ENCODE results near the gene LCA5L.

The LCA5L gene

DNA sequence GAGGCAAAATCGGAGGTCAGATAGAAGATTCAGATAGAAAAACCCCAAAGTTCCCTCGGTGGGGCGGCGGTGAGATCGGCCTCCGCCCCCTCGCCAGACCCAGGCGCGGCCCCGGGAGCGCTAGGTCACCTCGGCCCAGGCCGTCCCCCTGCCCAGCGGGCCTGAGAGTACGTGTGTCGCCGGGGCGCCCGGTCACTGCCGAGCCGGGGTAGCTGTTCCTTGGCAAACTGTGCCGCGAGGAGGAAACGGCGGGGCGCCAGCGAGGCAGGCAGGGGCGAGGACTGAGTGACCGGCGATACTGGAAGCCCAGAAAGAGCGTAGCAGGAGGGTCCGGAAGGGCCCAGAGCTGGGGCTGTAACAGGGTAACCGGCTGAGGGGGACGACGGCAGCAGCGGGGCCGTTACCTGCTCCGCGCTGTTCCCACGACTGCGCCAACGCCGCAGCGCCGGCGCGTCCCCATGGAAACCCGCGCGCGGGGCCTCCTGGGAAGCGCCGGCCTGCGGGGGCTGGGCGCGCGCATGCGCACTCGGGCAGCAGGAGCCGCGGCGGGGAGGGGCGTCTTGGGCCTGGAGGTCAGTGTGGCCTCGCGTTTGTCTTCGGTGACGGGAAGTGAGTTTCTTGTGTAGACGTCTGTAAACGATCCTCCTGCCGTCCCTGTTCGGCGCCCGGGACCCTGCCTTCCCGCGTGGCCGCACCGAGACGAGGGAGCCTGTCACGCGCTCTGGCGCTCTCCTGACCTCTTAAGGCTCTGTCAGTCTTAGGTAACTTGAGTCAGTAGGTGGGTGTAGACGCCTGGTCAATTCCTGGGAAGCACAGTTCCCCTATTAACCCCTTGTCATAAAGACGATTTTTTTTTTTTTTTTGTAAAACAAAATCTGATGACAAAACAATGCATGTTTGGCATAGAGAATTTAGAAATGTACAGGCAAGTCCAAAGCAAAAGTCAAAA lies at the start of gene LCA5L:
Gene LCA5L (minus strand): TSS at position 458 of the 949 bp plus-strand sequence. CDS start 17,285 bp downstream, outside the sequence.
- DNase-seq (ENCODE audit: low read depth), result peak; percentile 85

DNA sequence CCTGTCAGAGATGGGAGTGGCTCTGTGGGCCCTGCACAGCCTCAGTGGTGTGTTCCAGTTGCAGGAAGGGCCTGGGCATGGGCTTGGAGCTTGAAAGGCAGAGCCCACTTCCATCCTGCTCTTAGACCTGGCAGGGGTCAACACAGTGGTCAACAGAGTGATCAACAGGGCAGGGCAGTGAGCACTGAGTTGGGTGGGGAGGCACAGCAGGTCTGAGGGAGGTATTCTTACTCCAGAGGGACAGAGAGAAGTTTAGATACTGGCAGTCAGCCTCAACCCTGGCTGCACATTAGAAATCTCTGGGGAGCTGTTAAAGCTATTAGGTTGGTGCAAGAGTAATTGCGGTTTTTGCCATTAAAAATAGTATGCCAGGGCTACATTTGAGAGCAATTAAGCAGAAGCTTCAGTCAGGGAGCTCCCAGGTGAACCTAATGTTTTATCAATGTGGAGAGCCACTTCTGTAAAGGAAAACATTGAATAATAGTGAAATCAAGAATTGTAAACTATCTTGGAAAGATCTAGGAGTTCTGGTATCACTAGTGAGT lies 43.9 kb upstream of the LCA5L start:
- no peak for DNase-seq (ENCODE audit: low read depth)

DNA sequence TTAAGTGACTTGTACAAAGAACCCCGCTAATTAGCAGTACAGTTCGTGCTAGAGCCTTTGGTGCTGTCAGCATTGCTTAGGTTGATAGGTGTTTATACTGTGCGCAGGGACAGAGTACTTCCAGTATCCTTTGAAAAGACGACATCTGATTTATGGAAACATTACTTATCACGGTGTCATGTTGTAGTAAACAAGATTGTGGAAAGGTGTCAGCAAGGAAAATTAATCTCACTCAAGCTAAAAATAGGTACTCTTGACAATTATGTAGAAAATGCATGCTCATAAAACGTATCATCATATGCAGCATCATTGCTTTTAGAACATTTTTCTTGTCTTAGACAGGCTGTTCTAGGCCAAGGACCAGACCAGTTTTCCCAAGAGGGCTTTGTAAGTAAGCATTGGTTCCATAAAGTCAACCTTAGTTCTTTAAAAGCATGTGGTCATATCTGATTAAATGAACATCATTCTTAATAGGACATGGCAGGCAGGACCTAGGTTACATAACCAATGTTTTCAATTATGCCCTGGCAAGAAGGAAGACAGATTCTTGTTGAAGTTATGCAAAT lies 39.2 kb upstream of the LCA5L start:
- DNase-seq (ENCODE audit: low read depth), result no peak

DNA sequence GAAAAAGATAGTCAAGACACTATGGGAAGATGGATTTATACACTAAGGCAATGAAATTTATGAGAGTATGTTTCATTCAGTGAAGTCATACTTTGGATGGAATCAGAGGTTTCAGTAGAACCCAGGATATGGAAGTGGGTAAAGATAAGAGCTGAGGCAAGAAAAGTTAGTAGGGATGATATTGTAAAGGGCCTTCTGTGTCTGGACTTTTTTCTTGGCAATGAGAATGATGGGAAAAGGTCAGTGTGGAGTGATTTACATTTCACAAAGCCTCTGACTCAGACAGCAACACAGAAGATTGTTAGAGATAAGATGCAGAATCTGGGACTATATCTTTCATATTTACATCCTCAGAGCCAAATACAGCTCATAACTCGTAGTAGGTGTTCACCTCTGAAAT lies 38.3 kb upstream of the LCA5L start:
- no peak for DNase-seq (ENCODE audit: low read depth)

DNA sequence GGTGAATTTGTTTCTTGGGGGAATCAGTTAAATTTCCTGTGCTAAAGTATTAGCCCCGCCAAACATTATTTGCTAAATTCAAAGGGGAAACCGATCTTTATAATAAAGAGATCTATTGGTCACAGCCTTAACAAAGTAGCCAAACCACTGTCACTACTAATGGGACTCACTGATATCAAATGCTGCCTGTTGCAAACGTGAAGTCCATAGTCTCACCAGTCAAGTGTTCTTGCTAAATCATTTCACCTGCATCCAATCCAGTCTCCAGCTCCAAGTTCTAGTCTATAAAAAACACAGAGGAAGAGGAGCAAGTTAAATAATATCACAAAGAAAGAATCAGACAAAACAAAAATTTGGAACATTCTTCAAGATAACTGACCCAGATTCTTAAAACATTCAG lies 36.3 kb upstream of the LCA5L start:
- DNase-seq (ENCODE audit: low read depth), result no peak

DNA sequence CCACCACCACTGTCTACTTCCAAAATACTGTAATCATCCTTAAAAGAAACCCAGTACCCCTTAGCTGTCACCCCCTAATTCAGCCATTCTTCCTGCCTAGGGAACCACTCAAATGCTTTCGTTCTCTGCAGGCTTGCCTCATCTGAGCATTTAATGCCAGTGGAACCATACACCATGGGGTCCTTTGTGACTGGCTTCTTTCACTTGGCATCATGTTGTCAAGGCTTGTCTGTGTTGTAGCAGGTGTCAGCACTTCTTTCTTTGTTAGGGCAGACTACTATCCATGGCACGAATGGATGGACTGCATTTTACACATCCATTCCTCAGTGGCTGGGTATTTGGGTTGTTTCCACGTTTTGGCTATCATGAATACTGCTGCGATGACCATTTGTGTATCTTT lies 34.7 kb upstream of the LCA5L start:
- no peak for DNase-seq (ENCODE audit: low read depth)

DNA sequence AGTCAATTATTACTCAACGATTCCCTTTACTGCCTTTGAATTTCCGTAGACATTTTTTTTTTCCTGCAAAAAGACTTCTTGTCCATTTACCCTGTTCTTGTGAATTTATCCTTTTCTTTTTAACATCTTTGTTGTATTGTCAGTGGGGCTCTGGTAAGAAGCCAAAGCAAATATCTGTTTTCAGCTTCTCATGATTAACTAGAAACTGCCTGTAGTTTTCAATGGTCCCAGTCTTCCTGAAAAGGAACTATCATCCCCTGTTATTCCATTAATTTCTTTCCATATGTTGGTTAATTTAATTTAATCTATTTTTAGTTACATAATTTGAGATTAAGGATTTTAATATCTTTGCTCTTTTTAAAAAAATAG lies 34.2 kb upstream of the LCA5L start:
- no peak for DNase-seq (ENCODE audit: low read depth)

DNA sequence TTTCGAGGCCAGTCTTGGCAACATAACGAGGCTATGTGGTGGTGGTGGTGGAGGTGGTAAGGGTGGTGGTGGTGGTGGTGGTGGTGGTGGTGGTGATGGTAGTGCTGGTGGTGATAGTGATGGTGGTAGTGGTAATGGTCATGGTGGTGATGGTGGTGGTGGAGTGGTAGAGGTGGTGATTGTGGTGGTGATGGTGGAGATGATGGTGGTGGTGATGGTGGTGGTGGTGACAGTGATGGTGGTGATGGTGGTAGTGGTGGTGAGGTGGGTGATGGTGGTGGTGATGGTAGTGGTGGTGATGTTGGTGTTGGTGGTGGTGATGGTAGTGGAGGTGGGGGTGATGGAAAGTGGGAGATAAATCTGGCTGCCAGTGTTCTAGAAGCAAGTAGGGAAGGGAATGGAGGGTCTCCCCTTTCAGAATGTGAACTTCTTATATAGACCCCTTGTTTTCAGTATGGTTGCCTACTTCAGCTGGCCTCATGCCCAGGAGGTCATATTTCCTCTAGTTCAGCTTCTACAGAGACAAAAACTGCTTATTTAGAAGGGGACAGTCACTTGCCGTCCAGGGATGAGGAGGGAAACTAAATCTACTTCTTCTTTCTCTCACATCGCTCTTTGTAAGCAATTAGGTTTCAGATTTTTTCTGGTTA lies 33.7 kb upstream of the LCA5L start:
- no peak for DNase-seq (ENCODE audit: low read depth)

DNA sequence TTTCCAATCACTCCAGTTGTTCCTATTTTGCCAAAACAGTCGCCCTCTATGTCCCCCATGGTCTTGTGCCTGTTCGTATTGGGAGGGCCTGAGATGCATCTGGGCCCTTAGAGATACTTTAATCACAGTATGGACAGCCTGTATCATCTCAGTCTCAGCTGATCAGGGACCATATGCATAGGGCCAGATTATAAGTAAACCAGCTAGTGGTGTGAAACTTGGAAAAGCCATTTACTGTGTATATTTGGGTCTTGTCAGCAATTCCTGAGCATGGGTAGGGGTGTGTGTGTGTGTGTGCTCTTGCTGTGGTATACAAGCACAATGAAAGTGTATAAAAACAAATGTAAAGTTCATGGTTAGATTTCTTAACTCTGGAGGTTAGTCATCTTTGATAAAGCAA lies 29.0 kb upstream of the LCA5L start:
- no peak for DNase-seq (ENCODE audit: low read depth)

DNA sequence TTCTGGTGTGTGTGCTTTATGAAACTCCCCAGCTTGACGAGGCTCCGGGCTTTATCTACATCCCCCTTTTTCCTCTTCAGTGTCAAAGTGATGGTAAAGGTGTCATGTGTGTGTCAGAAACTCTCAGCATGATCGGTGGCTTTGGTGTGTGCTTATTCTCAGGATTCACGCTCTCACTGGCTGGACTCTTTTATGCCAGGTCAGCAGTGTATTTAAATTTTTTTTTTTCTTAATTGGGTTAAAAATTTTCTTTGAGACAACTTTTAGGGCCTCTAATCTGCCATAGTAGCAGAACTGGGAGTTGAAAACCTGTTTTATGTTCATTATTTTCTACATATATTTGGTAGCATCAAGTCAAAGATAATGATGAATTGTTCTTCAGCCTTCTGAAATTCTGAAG lies 27.2 kb upstream of the LCA5L start:
- no peak for DNase-seq (ENCODE audit: low read depth)

DNA sequence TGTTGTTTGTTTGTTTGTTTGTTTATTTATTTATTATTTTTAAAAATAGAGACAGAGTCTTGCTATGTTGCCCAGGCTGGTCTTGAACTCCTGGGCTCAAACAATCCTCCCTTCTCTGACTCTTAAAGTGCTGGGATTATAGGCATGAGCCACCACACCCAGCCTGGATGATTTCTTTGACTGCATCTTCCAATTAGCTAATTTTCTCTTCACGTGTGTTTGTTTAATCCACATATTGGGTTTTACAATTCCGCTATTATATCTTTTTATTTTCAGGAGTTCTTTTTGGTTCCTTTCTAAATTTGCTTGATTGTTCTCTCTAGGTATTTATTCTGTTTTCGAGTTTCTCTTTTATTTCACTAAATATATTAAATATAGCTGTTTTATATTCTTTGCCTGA lies 26.0 kb upstream of the LCA5L start:
- DNase-seq (ENCODE audit: low read depth), result no peak

DNA sequence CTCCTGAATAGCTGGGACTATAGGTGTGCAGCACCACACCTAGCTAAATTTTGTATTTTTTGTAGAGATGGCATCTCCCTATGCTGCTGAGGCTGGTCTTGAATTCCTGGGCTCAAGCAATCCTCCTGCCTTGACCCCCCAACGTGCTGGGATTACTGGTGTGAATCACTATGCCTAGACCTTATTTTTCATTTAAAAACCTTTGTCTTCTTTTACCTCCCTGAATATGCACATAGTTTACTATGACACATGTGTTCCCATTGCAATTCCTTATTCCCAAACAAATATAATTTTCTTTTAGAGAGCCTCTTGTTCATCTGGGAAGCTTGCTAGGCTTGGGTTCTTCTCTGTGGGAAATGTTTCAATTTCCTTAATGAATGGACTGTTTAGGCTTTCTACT lies 23.0 kb upstream of the LCA5L start:
- DNase-seq (ENCODE audit: low read depth), result no peak

DNA sequence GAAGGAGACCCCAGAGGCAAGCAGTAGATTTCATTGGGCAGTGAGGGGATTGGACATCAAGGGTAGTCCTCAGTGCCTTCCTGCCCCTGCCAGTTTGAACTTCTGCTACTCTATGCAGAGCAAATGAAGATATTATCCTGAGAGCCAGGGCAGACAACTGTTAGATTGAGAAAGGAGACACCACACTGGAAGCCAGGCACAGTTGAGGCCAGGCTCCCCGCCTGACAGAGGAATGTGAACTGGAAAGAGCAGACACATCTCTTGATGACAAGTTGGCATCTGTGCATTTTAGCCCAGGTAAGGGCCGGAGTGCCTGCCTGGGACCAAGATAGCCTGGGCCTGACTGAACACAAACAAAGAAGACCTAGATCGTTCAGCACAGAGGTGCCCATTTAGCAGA lies 22.2 kb upstream of the LCA5L start:
- DNase-seq (ENCODE audit: low read depth), result no peak

DNA sequence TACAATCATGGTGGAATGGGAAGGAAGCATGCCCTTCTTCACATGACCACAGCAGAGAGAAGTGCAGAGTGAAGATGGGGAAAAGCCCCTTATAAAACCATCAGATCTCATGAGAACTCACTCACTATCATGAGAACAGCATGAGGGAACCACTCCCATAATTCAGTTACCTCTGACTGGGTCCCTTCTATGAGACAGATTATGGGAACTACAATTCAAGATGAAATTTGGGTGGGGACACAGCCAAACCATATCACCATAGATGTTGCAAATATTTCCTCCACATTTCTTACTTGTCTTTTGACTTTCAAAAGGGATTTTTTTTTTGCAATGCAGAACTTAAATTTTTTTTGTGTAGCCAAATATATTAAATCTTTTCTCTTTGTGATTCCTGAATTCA lies 21.0 kb upstream of the LCA5L start:
- DNase-seq (ENCODE audit: low read depth), result no peak

DNA sequence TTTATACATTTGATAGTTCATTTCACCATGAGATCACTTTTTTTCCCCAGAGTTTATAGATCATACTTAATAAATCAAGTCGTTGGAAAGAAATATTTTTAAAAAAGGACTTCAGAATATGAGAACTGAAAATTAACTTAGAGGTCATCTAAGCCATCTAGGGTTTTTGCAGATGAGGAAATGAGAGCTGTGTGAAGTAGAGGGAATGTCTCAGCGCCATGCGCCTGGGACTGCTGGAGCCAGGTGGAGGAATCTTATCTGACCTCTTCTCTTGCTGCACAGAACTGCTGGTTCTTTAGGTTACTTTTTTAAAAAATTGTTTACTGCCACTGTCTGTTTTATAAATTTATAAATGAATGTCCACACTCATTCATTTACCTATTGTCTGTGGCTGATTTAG lies 17.7 kb upstream of the LCA5L start:
- no peak for DNase-seq (ENCODE audit: low read depth)

DNA sequence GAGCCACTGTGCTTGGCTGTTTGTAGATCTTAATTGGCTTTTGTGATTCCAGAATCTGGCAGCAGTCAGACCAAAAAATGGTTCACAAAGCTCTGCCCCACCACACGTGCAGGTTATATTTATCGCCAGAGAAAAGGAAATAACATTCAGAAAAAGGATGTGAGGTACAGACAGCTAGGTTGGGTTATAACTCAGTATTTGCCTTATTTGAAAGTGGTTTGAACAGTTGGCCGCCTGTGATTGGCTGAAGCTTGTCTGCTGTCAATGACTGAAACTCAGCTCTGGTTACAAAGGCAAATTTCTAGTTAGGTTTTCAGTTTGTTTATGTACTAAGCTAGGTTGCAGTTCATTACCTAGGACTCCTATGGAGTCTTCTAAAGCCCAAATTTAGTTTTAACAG lies 15.8 kb upstream of the LCA5L start:
- DNase-seq (ENCODE audit: low read depth), result no peak

DNA sequence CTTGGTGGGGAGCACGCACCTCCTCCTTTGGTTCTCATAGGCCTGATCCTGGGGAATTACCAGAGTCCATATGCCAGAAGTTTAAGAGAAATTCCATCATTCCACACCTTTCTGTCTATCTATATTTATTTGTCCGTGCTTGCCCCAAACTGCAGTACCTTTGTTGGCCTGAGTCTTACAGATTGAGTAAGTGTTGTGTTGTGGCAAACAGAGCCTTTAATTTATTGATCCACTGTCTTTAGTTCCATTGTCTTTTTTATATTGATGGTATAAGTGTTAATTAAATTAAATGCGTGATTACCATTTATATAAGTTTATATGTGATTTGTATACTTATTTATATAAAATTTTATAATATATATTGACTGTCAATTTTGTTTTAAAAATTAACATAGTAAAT lies 11.1 kb upstream of the LCA5L start:
- DNase-seq (ENCODE audit: low read depth), result no peak

DNA sequence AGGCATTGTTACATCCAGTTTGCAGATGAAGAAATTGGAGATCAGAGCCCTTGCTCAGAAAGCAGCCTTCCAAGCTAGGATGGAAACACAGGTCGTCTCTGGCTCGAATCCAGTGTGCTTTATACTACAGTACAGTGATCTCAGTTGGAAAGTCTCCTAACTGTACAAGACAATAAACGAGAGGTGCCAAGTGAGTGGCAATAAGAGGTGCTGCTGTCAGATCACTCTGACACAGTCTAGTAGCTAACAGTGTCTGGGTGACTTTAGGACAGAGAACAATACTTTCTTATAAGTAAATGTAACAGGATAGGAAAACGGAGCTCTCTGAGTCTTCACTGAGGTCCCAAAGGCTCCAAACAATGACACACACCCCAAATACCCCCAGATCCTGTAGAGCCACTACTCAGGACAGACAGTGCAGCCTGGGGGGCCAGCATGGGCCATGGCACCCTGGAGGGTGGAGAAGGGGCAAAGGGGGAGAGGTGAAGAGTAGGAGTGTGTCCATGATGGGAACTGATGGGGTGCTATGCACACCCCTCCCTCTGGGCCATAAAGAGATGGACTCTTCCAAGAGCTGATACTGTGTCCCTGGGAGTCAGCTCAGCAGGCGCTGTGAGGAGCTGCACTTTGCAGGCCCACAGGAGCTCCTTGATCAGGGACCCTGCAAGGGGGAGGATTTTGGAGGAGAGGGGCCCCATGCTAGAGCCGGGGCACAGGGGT lies 9.5 kb upstream of the LCA5L start:
- DNase-seq (ENCODE audit: low read depth), result no peak

DNA sequence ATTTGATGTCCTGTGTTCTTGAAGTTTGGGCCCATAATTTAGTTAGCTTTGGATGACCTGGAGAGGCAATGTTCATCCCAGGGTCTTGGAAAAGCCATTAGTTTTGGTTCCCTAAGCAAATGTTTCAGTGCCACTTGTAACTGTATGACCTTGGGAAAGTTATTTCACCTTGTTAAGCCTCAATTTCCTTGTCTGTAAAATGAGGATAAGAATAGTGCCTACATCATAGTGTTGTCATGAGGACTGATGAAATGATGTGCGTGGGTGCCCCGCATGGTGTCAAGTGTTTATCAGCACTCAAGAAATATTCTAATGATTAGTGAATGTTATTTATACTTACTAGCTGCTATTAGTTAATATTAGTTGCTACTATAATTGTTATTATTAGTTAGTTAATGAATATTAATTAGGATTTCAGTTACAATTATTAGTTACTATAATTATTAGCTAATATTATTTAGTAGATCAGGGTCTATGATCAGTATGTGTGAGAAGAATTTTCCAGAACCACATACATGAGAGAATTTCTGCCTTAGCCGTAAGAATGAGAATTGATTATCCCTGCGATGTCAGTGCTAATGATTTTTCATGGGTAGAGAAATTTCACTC lies 8.1 kb upstream of the LCA5L start:
- no peak for DNase-seq (ENCODE audit: low read depth)

DNA sequence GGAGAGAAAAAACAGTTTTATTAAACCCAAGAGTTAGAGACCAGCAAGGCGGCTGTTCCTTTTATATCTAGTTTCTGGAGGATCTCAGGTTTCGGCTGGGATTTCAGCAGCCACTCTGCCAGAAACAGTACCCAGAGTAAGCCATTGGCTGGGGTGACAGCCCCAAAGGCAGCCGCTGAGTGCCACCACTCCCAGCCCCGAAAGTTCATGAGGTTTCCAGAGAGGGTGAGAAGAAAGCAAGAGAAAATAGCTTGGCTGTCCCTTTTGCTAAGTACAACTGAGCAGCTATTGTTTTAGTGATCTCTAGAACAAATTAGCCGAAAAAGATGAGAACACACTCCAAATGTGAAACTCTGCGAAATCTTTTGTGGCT lies 7.4 kb upstream of the LCA5L start:
- no peak for DNase-seq (ENCODE audit: low read depth)

DNA sequence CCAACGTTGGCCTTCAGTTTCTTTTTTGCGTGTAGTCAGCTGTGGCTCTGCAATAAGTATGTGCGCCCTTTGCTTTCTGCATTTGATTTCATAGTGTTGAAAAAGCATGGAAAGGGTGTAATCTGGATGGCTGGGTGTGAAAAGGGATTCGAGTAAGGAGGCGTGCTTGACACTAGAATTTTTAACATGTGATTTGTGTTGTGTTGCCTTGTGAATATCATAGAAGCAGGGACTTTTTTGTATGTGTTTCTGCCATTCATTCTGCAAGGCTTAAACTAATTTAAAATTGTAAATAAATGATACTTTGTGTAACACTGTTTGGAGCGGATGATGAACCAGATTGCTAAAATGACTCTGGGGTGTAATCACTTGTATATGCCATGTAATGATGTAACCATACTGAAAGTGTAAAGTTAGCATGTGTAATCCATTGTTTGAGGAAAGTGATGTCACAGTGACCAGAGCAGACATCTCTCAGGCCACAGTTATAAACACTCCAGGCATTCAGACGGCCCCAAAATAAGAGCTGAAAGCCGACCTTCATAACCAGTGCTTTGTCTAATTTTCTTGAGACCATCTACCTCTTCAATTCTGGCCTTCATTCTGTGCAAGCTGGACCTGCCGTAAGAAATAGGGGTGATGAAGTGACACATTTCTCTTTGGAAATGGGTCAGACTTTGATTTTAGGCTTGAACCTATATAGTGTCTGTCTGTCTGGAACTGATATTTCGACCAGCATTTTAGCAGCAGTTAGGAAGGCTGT lies 6.8 kb upstream of the LCA5L start:
- no peak for DNase-seq (ENCODE audit: low read depth)
